H1 (cell line): ENCODE results near the gene OR51V1. TPM values are rescaled to one million over a fixed set of nuclear protein-coding genes. Genes with fewer than 3 reads are reported as not detected.

ENCODE experiments used
- E2F6 ChIP-seq: IDR thresholded peaks from 2 replicates; pipeline ENCODE4 v1.6.1; 2012; ENCODE audit warnings: inconsistent platforms
- KDM5A ChIP-seq: fragments of 200-600 bp; IDR thresholded peaks from 2 replicates; pipeline ENCODE4 v1.7.1; 2012; ENCODE audit warnings: mild to moderate bottlenecking, low read length, inconsistent platforms, mixed read lengths
- PHF8 ChIP-seq: fragments of 200-600 bp; sonication (generic); conservative IDR thresholded peaks from 2 replicates; pipeline ENCODE4 v1.7.1; 2012; ENCODE audit warnings: low read depth, mild to moderate bottlenecking, inconsistent platforms, low read length, moderate library complexity
- POLR2AphosphoS5 ChIP-seq: IDR thresholded peaks from 2 replicates; pipeline ENCODE4 v1.6.1; 2011; ENCODE audit warnings: low read depth, low read length
- SP2 ChIP-seq: IDR thresholded peaks from 2 replicates; pipeline ENCODE4 v1.6.1; 2012; ENCODE audit warnings: mild to moderate bottlenecking, low read length, inconsistent platforms
- SP4 ChIP-seq: IDR thresholded peaks from 2 replicates; pipeline ENCODE4 v1.6.1; 2012; ENCODE audit warnings: low read length, inconsistent platforms
- USF2 ChIP-seq: IDR thresholded peaks from 2 replicates; pipeline ENCODE4 v1.6.1; 2011; ENCODE audit warnings: low read length, improper control_type of control experiment
- polyA plus RNA-seq, 7 experiments: library from polyadenylated mRNA; depleted of rRNA in 3 of 7; stranded (reverse) in 5 of 7; unstranded in 2 of 7; fragments of >200 nt in 5 of 7; fragments of 200-250 nt in 2 of 7; gene quantifications; 1 replicate in 5 of 7; 2 replicates in 1 of 7; 4 replicates in 1 of 7; pipeline versions ENCODE4 v1.2.1 to v1.2.3, GENCODE V29; 2011 to 2013; ENCODE audit warnings: missing spikeins in 2 of 7, mixed read lengths in 2 of 7
- total RNA-seq: library from RNA; stranded (reverse); fragmentation: NEBNext Ultra II Directional; extraction: Animal tissue kit (Norgen Biotek cat#: 25700); gene quantifications from 2 replicates; pipeline ENCODE4 v1.2.1, GENCODE V29; 2021

OR51V1 gene
- total and polyA plus RNA-seq, 2 of the 8 experiments (the other 6 are each of a cell fraction or from before 2014, with no cell fraction given): not detected

GRCh38 chr11:5233307-5233706, 32.8 kb upstream of the OR51V1 start (continued):
- TF ChIP-seq USF2 (no peak), POLR2AphosphoS5 (no peak), KDM5A (no peak), E2F6 (no peak), SP4 (no peak), SP2 (no peak), PHF8 (no peak)
